Bone marrow (tissue), 2 donors: ENCODE results near the gene GALNT11.

ENCODE experiments used
- DNase-seq, 2 donors: peaks; one replicate each; lab custom pipeline; 2025; lab: John Stamatoyannopoulos, UW

GALNT11 gene

GRCh38 chr7:152120210-152120609, 94.7 kb downstream of the GALNT11 start:
- no peak for DNase-seq

- DNase-seq = no peak
These were observed 95.3 kb downstream of the GALNT11 start for GRCh38 chr7:152120776-152121175.

GRCh38 chr7:152121432-152121831, 96.0 kb downstream of the GALNT11 start:
- DNase-seq = no peak

GRCh38 chr7:152122540-152122939, 97.1 kb downstream of the GALNT11 start:
- DNase-seq = no peak

- DNase-seq = no peak
These were observed 101.3 kb downstream of the GALNT11 start for GRCh38 chr7:152126741-152127140.

- DNase-seq = no peak
These were observed 101.8 kb downstream of the GALNT11 start for GRCh38 chr7:152127229-152127628.

- DNase-seq = no peak
These were observed 102.8 kb downstream of the GALNT11 start for GRCh38 chr7:152128252-152128651.

GRCh38 chr7:152128741-152129461, 103.4 kb downstream of the GALNT11 start:
- DNase-seq = no peak

- no peak for DNase-seq
These were observed 104.2 kb downstream of the GALNT11 start for GRCh38 chr7:152129682-152130081.

GRCh38 chr7:152130658-152131590, 105.5 kb downstream of the GALNT11 start:
- no peak for DNase-seq

- DNase-seq = no peak
These were observed 106.6 kb downstream of the GALNT11 start for GRCh38 chr7:152131981-152132494.

GRCh38 chr7:152132812-152133211, 107.3 kb downstream of the GALNT11 start:
- DNase-seq = no peak

GRCh38 chr7:152133804-152134203, 108.3 kb downstream of the GALNT11 start:
- no peak for DNase-seq

GRCh38 chr7:152136686-152137085, 111.2 kb downstream of the GALNT11 start:
- DNase-seq = no peak

GRCh38 chr7:152137476-152138025, 112.1 kb downstream of the GALNT11 start:
- DNase-seq = no peak

- DNase-seq = no peak
These were observed 114.6 kb downstream of the GALNT11 start for GRCh38 chr7:152140067-152140466.

- DNase-seq = no peak
These were observed 115.1 kb downstream of the GALNT11 start for GRCh38 chr7:152140560-152140959.

GRCh38 chr7:152142976-152143595, 117.6 kb downstream of the GALNT11 start:
- no peak for DNase-seq

GRCh38 chr7:152144557-152145245, 119.2 kb downstream of the GALNT11 start:
- DNase-seq = no peak

GRCh38 chr7:152145853-152146466, 120.5 kb downstream of the GALNT11 start:
- no peak for DNase-seq

- no peak for DNase-seq
These were observed 123.2 kb downstream of the GALNT11 start for GRCh38 chr7:152148706-152149105.
